HAP-1 (cell line): ENCODE measurements around the gene CAMK2B.

Experiments used
- DNase-seq, 2 experiments: peaks; one replicate each; pipeline ENCODE4 v3.0.0-alpha.2; 2016 to 2020; ENCODE audit warnings: low spot score in 2 of 2
- H3K27me3 ChIP-seq: fragments of 250-450 bp; sonication (Bioruptor Pico); 2 replicates; pipeline ENCODE4 v1.5.1; 2020; ENCODE audit warnings: low read depth, mild to moderate bottlenecking, moderate library complexity
- H3K36me3 ChIP-seq: fragments of 250-450 bp; sonication (Bioruptor Pico); replicated peaks from 2 replicates; pipeline ENCODE4 v1.5.1; 2020; ENCODE audit warnings: mild to moderate bottlenecking
- H3K4me1 ChIP-seq: fragments of 250-450 bp; sonication (Bioruptor Pico); 2 replicates; pipeline ENCODE4 v1.5.1; 2020; ENCODE audit warnings: mild to moderate bottlenecking
- H3K4me3 ChIP-seq: fragments of 250-450 bp; sonication (Bioruptor Pico); 2 replicates; pipeline ENCODE4 v1.5.1; 2020; ENCODE audit warnings: mild to moderate bottlenecking, moderate library complexity
- H3K9me3 ChIP-seq: fragments of 250-450 bp; sonication (Bioruptor Pico); 2 replicates; pipeline ENCODE4 v1.5.1; 2020; ENCODE audit warnings: mild to moderate bottlenecking, moderate library complexity
- in situ Hi-C: fragments of 300-500 bp; cut with MboI; formaldehyde crosslinking; loops from 3 replicates; pipeline ENCODE4 v1.14.3; 2020; ENCODE audit warnings: low sequenced_read_pairs, inconsistent platforms, mixed read lengths

The CAMK2B gene

GRCh38 chr7:44283381-44284211 lies 41.8 kb downstream of the CAMK2B start:
- H3K9me3 ChIP-seq = no peaks in the 10 kb centered on the region
- in situ Hi-C loops = no loop called here
- H3K4me1 ChIP-seq = no peaks in the 10 kb centered on the region
- no peaks in the 10 kb centered on the region for H3K27me3 ChIP-seq
- H3K4me3 ChIP-seq = no peak overlapping the region
- DNase-seq = peak in 1 of 2 experiments; percentile 4
- no peaks in the 10 kb centered on the region for H3K36me3 ChIP-seq

- DNase-seq = peak in 1 of 2 experiments; percentile 2
- no peaks in the 10 kb centered on the region for H3K9me3 ChIP-seq
- no peaks in the 10 kb centered on the region for H3K4me1 ChIP-seq
- in situ Hi-C loops = no loop called here
- H3K36me3 ChIP-seq = no peaks in the 10 kb centered on the region
- H3K4me3 ChIP-seq = no peak overlapping the region
- no peaks in the 10 kb centered on the region for H3K27me3 ChIP-seq
These were observed 42.7 kb downstream of the CAMK2B start for GRCh38 chr7:44282601-44283171.

GRCh38 chr7:44281811-44282600 lies 43.4 kb downstream of the CAMK2B start:
- in situ Hi-C loops = no loop called here
- Histone ChIP-seq H3K4me1 (no peaks in the 10 kb centered on the region), H3K4me3 (no peak overlapping the region), H3K9me3 (no peaks in the 10 kb centered on the region), H3K27me3 (no peaks in the 10 kb centered on the region), H3K36me3 (no peaks in the 10 kb centered on the region)
- peak in 1 of 2 experiments; percentile 7 for DNase-seq

- no peaks in the 10 kb centered on the region for H3K27me3 ChIP-seq
- no peaks in the 10 kb centered on the region for H3K36me3 ChIP-seq
- in situ Hi-C loops = no loop called here
- peak in 1 of 2 experiments; percentile 4 for DNase-seq
- H3K4me1 ChIP-seq = no peaks in the 10 kb centered on the region
- H3K9me3 ChIP-seq = no peaks in the 10 kb centered on the region
- no peak overlapping the region for H3K4me3 ChIP-seq
These were observed 44.2 kb downstream of the CAMK2B start for GRCh38 chr7:44280993-44281721.

- peak in 1 of 2 experiments; percentile 2 for DNase-seq
- Histone ChIP-seq H3K9me3 (no peaks in the 10 kb centered on the region), H3K36me3 (no peaks in the 10 kb centered on the region), H3K4me3 (no peak overlapping the region), H3K4me1 (no peaks in the 10 kb centered on the region), H3K27me3 (no peaks in the 10 kb centered on the region)
- in situ Hi-C loops = no loop called here
These were observed 44.8 kb downstream of the CAMK2B start for GRCh38 chr7:44280636-44280992.

- H3K27me3 ChIP-seq = no peaks in the 10 kb centered on the region
- H3K4me3 ChIP-seq = no peak overlapping the region
- H3K36me3 ChIP-seq = no peaks in the 10 kb centered on the region
- peak in 1 of 2 experiments; percentile 5 for DNase-seq
- no peaks in the 10 kb centered on the region for H3K9me3 ChIP-seq
- in situ Hi-C loops = no loop called here
- no peaks in the 10 kb centered on the region for H3K4me1 ChIP-seq
These were observed 45.5 kb downstream of the CAMK2B start for GRCh38 chr7:44279731-44280505.

- peak in 1 of 2 experiments; percentile 0 for DNase-seq
- H3K4me1 ChIP-seq = no peaks in the 10 kb centered on the region
- no peak overlapping the region for H3K4me3 ChIP-seq
- H3K27me3 ChIP-seq = no peaks in the 10 kb centered on the region
- no peaks in the 10 kb centered on the region for H3K36me3 ChIP-seq
- no peaks in the 10 kb centered on the region for H3K9me3 ChIP-seq
- in situ Hi-C loops = no loop called here
These were observed 46.1 kb downstream of the CAMK2B start for GRCh38 chr7:44279286-44279685.

- H3K4me1 ChIP-seq = no peaks in the 10 kb centered on the region
- DNase-seq = no peak
- in situ Hi-C loops = no loop called here
These were observed 46.8 kb downstream of the CAMK2B start for GRCh38 chr7:44278451-44279161.

GRCh38 chr7:44277851-44278250 lies 47.5 kb downstream of the CAMK2B start:
- H3K4me1 ChIP-seq = no peaks in the 10 kb centered on the region
- in situ Hi-C loops = no loop called here
- no peak overlapping the region for H3K4me3 ChIP-seq
- no peaks in the 10 kb centered on the region for H3K36me3 ChIP-seq
- H3K9me3 ChIP-seq = no peaks in the 10 kb centered on the region
- DNase-seq = no peak
- H3K27me3 ChIP-seq = no peaks in the 10 kb centered on the region

More at GRCh38 chr7:44278451-44279161, 46.8 kb downstream of the CAMK2B start:
- H3K36me3 ChIP-seq = no peaks in the 10 kb centered on the region
- no peaks in the 10 kb centered on the region for H3K27me3 ChIP-seq
- no peak overlapping the region for H3K4me3 ChIP-seq
- no peaks in the 10 kb centered on the region for H3K9me3 ChIP-seq

- no peaks in the 10 kb centered on the region for H3K27me3 ChIP-seq
These were observed 48.0 kb downstream of the CAMK2B start for GRCh38 chr7:44277391-44277790.

GRCh38 chr7:44276571-44277221 lies 48.7 kb downstream of the CAMK2B start:
- Histone ChIP-seq H3K9me3 (no peaks in the 10 kb centered on the region), H3K4me1 (no peaks in the 10 kb centered on the region), H3K36me3 (no peaks in the 10 kb centered on the region), H3K4me3 (no peak overlapping the region), H3K27me3 (no peaks in the 10 kb centered on the region)
- DNase-seq = no peak
- in situ Hi-C loops = no loop called here

More at GRCh38 chr7:44277391-44277790, 48.0 kb downstream of the CAMK2B start:
- H3K4me3 ChIP-seq = no peak overlapping the region
- no peaks in the 10 kb centered on the region for H3K4me1 ChIP-seq
- in situ Hi-C loops = no loop called here
- DNase-seq = no peak
- H3K36me3 ChIP-seq = no peaks in the 10 kb centered on the region
- no peaks in the 10 kb centered on the region for H3K9me3 ChIP-seq

GRCh38 chr7:44275957-44276570 lies 49.3 kb downstream of the CAMK2B start:
- H3K27me3 ChIP-seq = no peaks in the 10 kb centered on the region
- peak; percentile 37 to 79 for DNase-seq
- no peaks in the 10 kb centered on the region for H3K9me3 ChIP-seq
- H3K4me3 ChIP-seq = no peak overlapping the region
- in situ Hi-C loops = no loop called here
- H3K4me1 ChIP-seq = no peaks in the 10 kb centered on the region
- no peaks in the 10 kb centered on the region for H3K36me3 ChIP-seq
